HepG2 (cell line): ENCODE measurements around the gene CTSA. TPM values are rescaled to one million over a fixed set of nuclear protein-coding genes. Genes with fewer than 3 reads are reported as not detected.

Experiments
- CCAR2 ChIP-seq: fragments of 200-400 bp; formaldehyde crosslinking; optimal IDR thresholded peaks from 2 replicates; pipeline ENCODE3; 2018; ENCODE audit warnings: low read depth, mild to moderate bottlenecking, low read length, moderate library complexity
- EEA1 ChIP-seq: sonication (generic); formaldehyde crosslinking; IDR thresholded peaks from 2 replicates; pipeline ENCODE4 v1.5.1; 2020; ENCODE audit warnings: mild to moderate bottlenecking, missing genetic modification reagents, borderline replicate concordance
- FOXA3 ChIP-seq: IDR thresholded peaks from 2 replicates; pipeline ENCODE4 v1.6.1; 2016; ENCODE audit warnings: missing genetic modification reagents, missing compliant biosample characterization
- FOXK1 ChIP-seq: sonication (generic); formaldehyde crosslinking; IDR thresholded peaks from 2 replicates; pipeline ENCODE4 v1.4.0; 2020; ENCODE audit warnings: low read depth, missing genetic modification reagents, borderline replicate concordance
- JUND ChIP-seq: sonication (generic); formaldehyde crosslinking; IDR thresholded peaks from 2 replicates; pipeline ENCODE4 v1.8.0; 2022; ENCODE audit warnings: mild to moderate bottlenecking, missing genetic modification reagents
- SPEN ChIP-seq: sonication (generic); formaldehyde crosslinking; IDR thresholded peaks from 2 replicates; pipeline ENCODE4 v1.5.1; 2020; ENCODE audit warnings: low read depth, mild to moderate bottlenecking, missing genetic modification reagents
- SRF ChIP-seq: IDR thresholded peaks from 2 replicates; pipeline ENCODE4 v1.6.1; 2011; ENCODE audit warnings: mild to moderate bottlenecking, low read depth, low read length, moderate library complexity
- STAT5B ChIP-seq: sonication (generic); formaldehyde crosslinking; IDR thresholded peaks from 2 replicates; pipeline ENCODE4 v1.4.0; 2020; ENCODE audit warnings: missing genetic modification reagents
- ZNF12 ChIP-seq: sonication (generic); formaldehyde crosslinking; IDR thresholded peaks from 2 replicates; pipeline ENCODE4 v1.5.0; 2020; ENCODE audit warnings: missing genetic modification reagents
- ZNF225 ChIP-seq: sonication (generic); formaldehyde crosslinking; IDR thresholded peaks from 2 replicates; pipeline ENCODE4 v1.4.0; 2020; ENCODE audit warnings: mild to moderate bottlenecking, missing genetic modification reagents
- ZNF329 ChIP-seq: sonication (generic); formaldehyde crosslinking; IDR thresholded peaks from 2 replicates; pipeline ENCODE4 v1.9.0; 2021; ENCODE audit warnings: low read depth, mild to moderate bottlenecking, missing genetic modification reagents
- ZNF841 ChIP-seq: sonication (generic); formaldehyde crosslinking; IDR thresholded peaks from 2 replicates; pipeline ENCODE4 v1.8.1; 2023; ENCODE audit warnings: missing genetic modification reagents, borderline replicate concordance
- polyA plus RNA-seq, 8 experiments: library from polyadenylated mRNA; depleted of rRNA in 3 of 8; stranded (reverse) in 7 of 8; unstranded in 1 of 8; fragments of >200 nt; fragmentation: Illumina TruSeq in 4 of 8; extraction: Trizol in 4 of 8; gene quantifications; 2 replicates each; pipeline versions ENCODE4 v1.2.1 to v1.2.3, GENCODE V29; 2011 to 2016; ENCODE audit warnings: low read depth in 4 of 8, missing spikeins in 1 of 8, mixed read lengths in 1 of 8; ENCODE audit not compliant: insufficient read depth in 1 of 8
- total RNA-seq, 5 experiments: library from RNA; depleted of rRNA; stranded (reverse); fragments of >200 nt; fragmentation: Illumina TruSeq; extraction: Trizol; gene quantifications; 2 replicates each; pipeline ENCODE4 v1.2.3, GENCODE V29; 2016; ENCODE audit warnings: low read depth in 1 of 5
- TF ChIP-seq, protein P1 (sequence below): sonication (generic); formaldehyde crosslinking; IDR thresholded peaks from 2 replicates; pipeline ENCODE4; 2020; ENCODE audit warnings: missing genetic modification reagents, mild to moderate bottlenecking, borderline replicate concordance
- TF ChIP-seq, protein P2 (sequence below): IDR thresholded peaks from 2 replicates; pipeline ENCODE4 v1.6.1; 2012; ENCODE audit warnings: inconsistent platforms
- TF ChIP-seq, protein P3 (sequence below): sonication (generic); formaldehyde crosslinking; IDR thresholded peaks from 2 replicates; pipeline ENCODE4 v1.5.0; 2020; ENCODE audit warnings: missing genetic modification reagents, mild to moderate bottlenecking, borderline replicate concordance
- TF ChIP-seq, protein P4 (sequence below): sonication (generic); formaldehyde crosslinking; IDR thresholded peaks from 2 replicates; pipeline ENCODE4 v1.5.0; 2020; ENCODE audit warnings: mild to moderate bottlenecking, missing genetic modification reagents, moderate library complexity
- TF ChIP-seq, protein P5 (sequence below): IDR thresholded peaks from 2 replicates; pipeline ENCODE4 v1.6.1; 2016
- TF ChIP-seq, protein P6 (sequence below): sonication (generic); formaldehyde crosslinking; IDR thresholded peaks from 2 replicates; pipeline ENCODE4 v1.5.0; 2020; ENCODE audit warnings: missing genetic modification reagents, mild to moderate bottlenecking, borderline replicate concordance
- TF ChIP-seq, protein P7 (sequence below): sonication (generic); formaldehyde crosslinking; IDR thresholded peaks from 2 replicates; pipeline ENCODE4 v1.4.0; 2020; ENCODE audit warnings: missing genetic modification reagents, borderline replicate concordance

Gene CTSA
- total and polyA plus RNA-seq, 2 of the 13 experiments (the other 11 are each of a cell fraction or from before 2014, with no cell fraction given) = 202 to 231 TPM

DNA sequence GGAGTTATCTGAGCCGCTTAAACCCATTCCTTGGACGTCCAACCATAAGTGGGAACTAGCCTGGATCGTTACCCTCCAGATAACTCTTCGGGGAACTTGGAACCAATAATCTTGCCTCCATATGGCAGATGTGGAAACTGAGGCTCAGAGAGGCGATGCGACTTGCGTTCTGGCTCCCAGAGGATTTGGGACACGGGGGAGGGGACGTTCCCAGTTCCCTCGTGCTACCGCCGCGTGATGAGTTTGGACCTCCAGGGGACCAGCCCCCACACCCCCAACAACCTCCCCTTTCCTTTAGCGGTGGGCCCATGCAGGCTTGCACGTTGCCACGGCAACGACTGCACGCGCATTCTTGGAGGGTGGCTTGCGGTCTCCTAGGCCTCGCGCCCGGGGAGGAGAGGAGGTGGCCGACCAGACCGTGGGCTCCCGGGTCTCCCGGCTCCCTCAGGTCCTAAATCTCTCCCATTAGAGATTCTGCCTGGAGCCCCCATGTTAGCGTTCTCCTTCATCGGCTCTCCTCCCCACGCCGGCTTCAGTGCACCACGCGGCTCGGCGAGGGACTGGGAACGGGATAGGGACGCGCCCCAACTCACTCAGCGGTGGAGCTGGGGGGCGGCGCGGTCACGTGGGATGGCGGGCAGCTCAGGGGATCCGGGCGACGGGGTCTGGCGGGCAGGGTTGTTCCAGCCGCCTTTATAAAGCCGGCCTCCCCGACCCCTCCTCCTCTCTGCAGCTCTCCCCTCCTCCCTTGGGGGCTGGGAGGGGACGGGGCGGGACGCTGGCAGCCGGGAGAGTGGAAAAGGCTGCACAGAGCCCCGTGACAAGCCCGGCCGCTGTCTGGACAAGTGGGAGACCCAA lies 20.6 kb downstream of the CTSA start, which contains the start of gene PLTP (continued):
- TF ChIP-seq, protein P1, sequence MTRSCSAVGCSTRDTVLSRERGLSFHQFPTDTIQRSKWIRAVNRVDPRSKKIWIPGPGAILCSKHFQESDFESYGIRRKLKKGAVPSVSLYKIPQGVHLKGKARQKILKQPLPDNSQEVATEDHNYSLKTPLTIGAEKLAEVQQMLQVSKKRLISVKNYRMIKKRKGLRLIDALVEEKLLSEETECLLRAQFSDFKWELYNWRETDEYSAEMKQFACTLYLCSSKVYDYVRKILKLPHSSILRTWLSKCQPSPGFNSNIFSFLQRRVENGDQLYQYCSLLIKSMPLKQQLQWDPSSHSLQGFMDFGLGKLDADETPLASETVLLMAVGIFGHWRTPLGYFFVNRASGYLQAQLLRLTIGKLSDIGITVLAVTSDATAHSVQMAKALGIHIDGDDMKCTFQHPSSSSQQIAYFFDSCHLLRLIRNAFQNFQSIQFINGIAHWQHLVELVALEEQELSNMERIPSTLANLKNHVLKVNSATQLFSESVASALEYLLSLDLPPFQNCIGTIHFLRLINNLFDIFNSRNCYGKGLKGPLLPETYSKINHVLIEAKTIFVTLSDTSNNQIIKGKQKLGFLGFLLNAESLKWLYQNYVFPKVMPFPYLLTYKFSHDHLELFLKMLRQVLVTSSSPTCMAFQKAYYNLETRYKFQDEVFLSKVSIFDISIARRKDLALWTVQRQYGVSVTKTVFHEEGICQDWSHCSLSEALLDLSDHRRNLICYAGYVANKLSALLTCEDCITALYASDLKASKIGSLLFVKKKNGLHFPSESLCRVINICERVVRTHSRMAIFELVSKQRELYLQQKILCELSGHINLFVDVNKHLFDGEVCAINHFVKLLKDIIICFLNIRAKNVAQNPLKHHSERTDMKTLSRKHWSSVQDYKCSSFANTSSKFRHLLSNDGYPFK = no peak
- TF ChIP-seq, protein P2, sequence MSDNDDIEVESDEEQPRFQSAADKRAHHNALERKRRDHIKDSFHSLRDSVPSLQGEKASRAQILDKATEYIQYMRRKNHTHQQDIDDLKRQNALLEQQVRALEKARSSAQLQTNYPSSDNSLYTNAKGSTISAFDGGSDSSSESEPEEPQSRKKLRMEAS = peak; percentile 24; the same call in 1 of the 2 replicates
- TF ChIP-seq, protein P3, sequence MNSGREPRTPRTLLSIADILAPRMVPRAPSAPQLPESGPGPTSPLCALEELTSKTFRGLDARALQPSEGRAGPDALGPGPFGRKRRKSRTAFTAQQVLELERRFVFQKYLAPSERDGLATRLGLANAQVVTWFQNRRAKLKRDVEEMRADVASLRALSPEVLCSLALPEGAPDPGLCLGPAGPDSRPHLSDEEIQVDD = no peak
- no peak for TF ChIP-seq ZNF841 (CRISPR knock-in tag)
- TF ChIP-seq, protein P4, sequence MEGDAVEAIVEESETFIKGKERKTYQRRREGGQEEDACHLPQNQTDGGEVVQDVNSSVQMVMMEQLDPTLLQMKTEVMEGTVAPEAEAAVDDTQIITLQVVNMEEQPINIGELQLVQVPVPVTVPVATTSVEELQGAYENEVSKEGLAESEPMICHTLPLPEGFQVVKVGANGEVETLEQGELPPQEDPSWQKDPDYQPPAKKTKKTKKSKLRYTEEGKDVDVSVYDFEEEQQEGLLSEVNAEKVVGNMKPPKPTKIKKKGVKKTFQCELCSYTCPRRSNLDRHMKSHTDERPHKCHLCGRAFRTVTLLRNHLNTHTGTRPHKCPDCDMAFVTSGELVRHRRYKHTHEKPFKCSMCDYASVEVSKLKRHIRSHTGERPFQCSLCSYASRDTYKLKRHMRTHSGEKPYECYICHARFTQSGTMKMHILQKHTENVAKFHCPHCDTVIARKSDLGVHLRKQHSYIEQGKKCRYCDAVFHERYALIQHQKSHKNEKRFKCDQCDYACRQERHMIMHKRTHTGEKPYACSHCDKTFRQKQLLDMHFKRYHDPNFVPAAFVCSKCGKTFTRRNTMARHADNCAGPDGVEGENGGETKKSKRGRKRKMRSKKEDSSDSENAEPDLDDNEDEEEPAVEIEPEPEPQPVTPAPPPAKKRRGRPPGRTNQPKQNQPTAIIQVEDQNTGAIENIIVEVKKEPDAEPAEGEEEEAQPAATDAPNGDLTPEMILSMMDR (CRISPR knock-in tag) = no peak
- TF ChIP-seq ZNF329 (CRISPR knock-in tag) = no peak
- no peak for TF ChIP-seq CCAR2
- no peak for TF ChIP-seq FOXA3 (CRISPR knock-in tag)
- no peak for TF ChIP-seq ZNF12 (CRISPR knock-in tag)
- TF ChIP-seq JUND (CRISPR knock-in tag) = no peak
- TF ChIP-seq ZNF225 (CRISPR knock-in tag) = 0 out of 2 replicates have a peak, but pooled peaks have one; percentile 45
- TF ChIP-seq STAT5B (CRISPR knock-in tag) = no peak
- TF ChIP-seq FOXK1 (CRISPR knock-in tag) = no peak
- no peak for TF ChIP-seq SRF
- TF ChIP-seq, protein P5, sequence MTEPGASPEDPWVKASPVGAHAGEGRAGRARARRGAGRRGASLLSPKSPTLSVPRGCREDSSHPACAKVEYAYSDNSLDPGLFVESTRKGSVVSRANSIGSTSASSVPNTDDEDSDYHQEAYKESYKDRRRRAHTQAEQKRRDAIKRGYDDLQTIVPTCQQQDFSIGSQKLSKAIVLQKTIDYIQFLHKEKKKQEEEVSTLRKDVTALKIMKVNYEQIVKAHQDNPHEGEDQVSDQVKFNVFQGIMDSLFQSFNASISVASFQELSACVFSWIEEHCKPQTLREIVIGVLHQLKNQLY (CRISPR knock-in tag) = no peak
- TF ChIP-seq SPEN (CRISPR knock-in tag) = no peak
- no peak for TF ChIP-seq EEA1
- TF ChIP-seq, protein P6, sequence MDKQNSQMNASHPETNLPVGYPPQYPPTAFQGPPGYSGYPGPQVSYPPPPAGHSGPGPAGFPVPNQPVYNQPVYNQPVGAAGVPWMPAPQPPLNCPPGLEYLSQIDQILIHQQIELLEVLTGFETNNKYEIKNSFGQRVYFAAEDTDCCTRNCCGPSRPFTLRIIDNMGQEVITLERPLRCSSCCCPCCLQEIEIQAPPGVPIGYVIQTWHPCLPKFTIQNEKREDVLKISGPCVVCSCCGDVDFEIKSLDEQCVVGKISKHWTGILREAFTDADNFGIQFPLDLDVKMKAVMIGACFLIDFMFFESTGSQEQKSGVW (CRISPR knock-in tag) = no peak
- TF ChIP-seq, protein P7, sequence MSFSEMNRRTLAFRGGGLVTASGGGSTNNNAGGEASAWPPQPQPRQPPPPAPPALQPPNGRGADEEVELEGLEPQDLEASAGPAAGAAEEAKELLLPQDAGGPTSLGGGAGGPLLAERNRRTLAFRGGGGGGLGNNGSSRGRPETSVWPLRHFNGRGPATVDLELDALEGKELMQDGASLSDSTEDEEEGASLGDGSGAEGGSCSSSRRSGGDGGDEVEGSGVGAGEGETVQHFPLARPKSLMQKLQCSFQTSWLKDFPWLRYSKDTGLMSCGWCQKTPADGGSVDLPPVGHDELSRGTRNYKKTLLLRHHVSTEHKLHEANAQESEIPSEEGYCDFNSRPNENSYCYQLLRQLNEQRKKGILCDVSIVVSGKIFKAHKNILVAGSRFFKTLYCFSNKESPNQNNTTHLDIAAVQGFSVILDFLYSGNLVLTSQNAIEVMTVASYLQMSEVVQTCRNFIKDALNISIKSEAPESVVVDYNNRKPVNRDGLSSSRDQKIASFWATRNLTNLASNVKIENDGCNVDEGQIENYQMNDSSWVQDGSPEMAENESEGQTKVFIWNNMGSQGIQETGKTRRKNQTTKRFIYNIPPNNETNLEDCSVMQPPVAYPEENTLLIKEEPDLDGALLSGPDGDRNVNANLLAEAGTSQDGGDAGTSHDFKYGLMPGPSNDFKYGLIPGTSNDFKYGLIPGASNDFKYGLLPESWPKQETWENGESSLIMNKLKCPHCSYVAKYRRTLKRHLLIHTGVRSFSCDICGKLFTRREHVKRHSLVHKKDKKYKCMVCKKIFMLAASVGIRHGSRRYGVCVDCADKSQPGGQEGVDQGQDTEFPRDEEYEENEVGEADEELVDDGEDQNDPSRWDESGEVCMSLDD (CRISPR knock-in tag) = no peak
